SU-DHL-6 (cell line): ENCODE data around the gene ARSB.

Source experiments
- H2AFZ ChIP-seq: fragments of 200-600 bp; sonication (generic); 2 replicates; pipeline ENCODE4 v1.6.1; 2014; ENCODE audit warnings: low read depth, mild to moderate bottlenecking, moderate library complexity, mixed read lengths, antibody characterized with exemption, low read length; ENCODE audit not compliant: severe bottlenecking
- H3F3A ChIP-seq: fragments of 200-600 bp; shearing (Covaris generic); 2 replicates; pipeline ENCODE4 v1.6.0; 2016; ENCODE audit warnings: antibody characterized with exemption, mild to moderate bottlenecking; ENCODE audit not compliant: insufficient read depth
- H3K27ac ChIP-seq: fragments of 200-600 bp; sonication (generic); 2 replicates; pipeline ENCODE4 v1.5.1; 2016; ENCODE audit warnings: low read depth, mild to moderate bottlenecking, low read length, moderate library complexity, mixed read lengths
- H3K27me3 ChIP-seq: fragments of 200-600 bp; sonication (generic), shearing (Covaris generic); 2 replicates; pipeline ENCODE4 v1.6.0; 2014; ENCODE audit warnings: mild to moderate bottlenecking, low read length
- H3K36me3 ChIP-seq: fragments of 200-600 bp; sonication (generic); 2 replicates; pipeline ENCODE4 v1.6.1; 2014; ENCODE audit warnings: mild to moderate bottlenecking, low read length, mixed read lengths
- H3K4me2 ChIP-seq: fragments of 300-600, 200-600 bp; shearing (Covaris generic), sonication (generic); 2 replicates; pipeline ENCODE4 v1.6.0; 2014; ENCODE audit warnings: low read length, low read depth, mild to moderate bottlenecking; ENCODE audit not compliant: poor library complexity, severe bottlenecking
- H3K4me3 ChIP-seq: fragments of 200-600 bp; sonication (generic); 2 replicates; pipeline ENCODE4 v1.5.1; 2014; ENCODE audit warnings: antibody characterized with exemption, low read length, mild to moderate bottlenecking, mixed read lengths; ENCODE audit not compliant: insufficient read depth, poor library complexity, severe bottlenecking
- H3K79me2 ChIP-seq: fragments of 200-600 bp; sonication (generic); 2 replicates; pipeline ENCODE4 v1.6.1; 2014; ENCODE audit warnings: mild to moderate bottlenecking, low read length, moderate library complexity; ENCODE audit not compliant: insufficient read depth
- H3K9ac ChIP-seq: fragments of 200-600 bp; sonication (generic); 2 replicates; pipeline ENCODE4 v1.7.0; 2014; ENCODE audit warnings: mild to moderate bottlenecking, low read length
- H3K9me2 ChIP-seq: fragments of 200-600 bp; sonication (generic); replicated peaks from 2 replicates; pipeline ENCODE4 v1.6.1; 2014; ENCODE audit warnings: low read length; ENCODE audit not compliant: insufficient read depth
- H3K9me3 ChIP-seq: fragments of 200-600 bp; sonication (generic); 2 replicates; pipeline ENCODE4 v1.6.1; 2014; ENCODE audit warnings: low read length, mixed read lengths; ENCODE audit not compliant: insufficient read depth
- H4K20me1 ChIP-seq: fragments of 200-600 bp; sonication (generic); 2 replicates; pipeline ENCODE4 v1.6.1; 2014; ENCODE audit warnings: low read depth, mild to moderate bottlenecking, antibody characterized with exemption, low read length, moderate library complexity, mixed read lengths
- EZH2phosphoT487 ChIP-seq: fragments of 200-600 bp; sonication (generic), shearing (Covaris generic); conservative IDR thresholded peaks from 2 replicates; pipeline ENCODE4 v1.6.1; 2018; ENCODE audit warnings: mild to moderate bottlenecking, antibody characterized with exemption, low read length, moderate library complexity, mixed read lengths
- TF ChIP-seq, protein P1 (sequence below): fragments of 200-600 bp; sonication (generic); IDR thresholded peaks from one replicate; pipeline ENCODE4 v1.5.1; 2017; ENCODE audit warnings: antibody characterized with exemption, mild to moderate bottlenecking, low read length, moderate library complexity; ENCODE audit not compliant: insufficient read depth, poor library complexity, severe bottlenecking

ARSB gene

DNA sequence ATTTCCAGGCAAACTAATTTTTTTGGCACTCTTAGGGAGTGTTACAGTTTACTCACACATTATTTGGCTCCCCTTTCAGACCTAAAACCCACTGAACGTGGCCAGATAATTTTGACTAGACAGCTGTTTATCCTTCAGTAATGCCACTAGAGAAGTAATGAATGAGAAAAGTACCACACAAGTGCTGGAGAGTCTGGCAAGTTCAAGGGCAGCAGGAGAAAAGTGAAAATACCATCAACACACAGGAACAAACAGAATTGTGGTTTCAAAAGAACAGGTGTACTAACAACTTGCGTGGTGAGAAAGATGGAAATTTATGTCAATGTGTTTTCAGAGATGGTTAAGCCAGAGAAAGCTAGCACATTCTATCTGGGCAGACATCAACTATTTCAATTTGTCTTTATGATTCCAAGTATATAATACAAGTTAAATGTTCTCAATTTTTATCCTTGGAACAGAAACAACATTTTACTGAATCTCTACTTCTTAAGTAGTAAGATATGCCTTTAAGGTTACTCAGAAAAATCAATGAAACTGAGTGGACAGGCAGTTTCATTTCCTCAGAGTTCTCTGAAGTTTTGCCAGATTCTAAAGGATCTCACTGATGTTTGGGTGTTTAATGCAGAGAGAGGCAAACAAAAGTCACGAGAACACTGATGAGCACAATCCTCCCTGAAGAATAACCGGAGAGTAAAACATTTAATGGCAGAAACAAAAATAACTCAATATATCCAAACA, 91.0 kb downstream of the ARSB start:
- Histone ChIP-seq H2AFZ (no peak overlapping the region), H3K4me3 (no peak overlapping the region), H3K9me2 (no peaks in the 10 kb centered on the region), H3K4me2 (no peak overlapping the region), H3K9ac (no peak overlapping the region), H3F3A (peaks cover 2% of the 10 kb centered on the region; the same call in 1 of the 2 replicates), H3K9me3 (no peaks in the 10 kb centered on the region), H3K27me3 (no peaks in the 10 kb centered on the region), H3K27ac (no peak overlapping the region), H4K20me1 (no peaks in the 10 kb centered on the region), H3K79me2 (no peaks in the 10 kb centered on the region), H3K36me3 (no peaks in the 10 kb centered on the region)
- no peak for TF ChIP-seq EZH2phosphoT487
- TF ChIP-seq, protein P1, sequence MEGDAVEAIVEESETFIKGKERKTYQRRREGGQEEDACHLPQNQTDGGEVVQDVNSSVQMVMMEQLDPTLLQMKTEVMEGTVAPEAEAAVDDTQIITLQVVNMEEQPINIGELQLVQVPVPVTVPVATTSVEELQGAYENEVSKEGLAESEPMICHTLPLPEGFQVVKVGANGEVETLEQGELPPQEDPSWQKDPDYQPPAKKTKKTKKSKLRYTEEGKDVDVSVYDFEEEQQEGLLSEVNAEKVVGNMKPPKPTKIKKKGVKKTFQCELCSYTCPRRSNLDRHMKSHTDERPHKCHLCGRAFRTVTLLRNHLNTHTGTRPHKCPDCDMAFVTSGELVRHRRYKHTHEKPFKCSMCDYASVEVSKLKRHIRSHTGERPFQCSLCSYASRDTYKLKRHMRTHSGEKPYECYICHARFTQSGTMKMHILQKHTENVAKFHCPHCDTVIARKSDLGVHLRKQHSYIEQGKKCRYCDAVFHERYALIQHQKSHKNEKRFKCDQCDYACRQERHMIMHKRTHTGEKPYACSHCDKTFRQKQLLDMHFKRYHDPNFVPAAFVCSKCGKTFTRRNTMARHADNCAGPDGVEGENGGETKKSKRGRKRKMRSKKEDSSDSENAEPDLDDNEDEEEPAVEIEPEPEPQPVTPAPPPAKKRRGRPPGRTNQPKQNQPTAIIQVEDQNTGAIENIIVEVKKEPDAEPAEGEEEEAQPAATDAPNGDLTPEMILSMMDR = no peak

DNA sequence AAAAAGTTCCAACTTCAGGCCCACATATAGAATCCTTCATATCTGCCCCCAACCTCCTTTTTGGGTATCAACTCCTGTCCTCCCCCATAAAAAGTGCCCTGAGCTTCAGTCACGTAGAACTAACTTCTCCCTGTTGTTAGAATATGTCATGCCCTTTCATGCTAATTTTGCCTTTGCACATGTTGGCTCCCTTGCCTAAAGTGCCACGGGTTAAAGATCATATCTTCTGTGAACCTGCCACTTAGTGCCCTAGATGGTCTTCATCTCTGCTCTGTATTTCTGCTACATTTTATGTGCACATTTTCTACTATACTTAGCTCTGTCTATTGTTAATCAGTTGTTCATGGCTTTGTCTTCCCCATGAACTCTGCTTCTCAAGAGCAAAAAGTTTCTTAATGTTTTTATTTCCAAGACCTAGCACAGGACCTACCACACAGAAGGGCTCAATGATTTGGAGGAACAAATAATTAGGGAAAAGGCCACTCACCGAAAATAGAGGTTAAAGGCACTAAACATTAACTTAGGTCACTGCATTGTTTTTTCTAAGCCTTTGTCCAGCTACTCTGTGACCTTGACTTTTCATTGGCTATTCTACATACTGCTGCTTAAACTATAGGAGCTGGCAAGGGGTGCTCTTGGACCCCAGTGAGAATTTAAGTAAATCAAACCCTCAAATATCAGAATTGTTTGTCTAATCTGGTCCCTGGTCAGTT, 94.3 kb downstream of the ARSB start:
- Histone ChIP-seq H3K4me3 (no peak overlapping the region), H4K20me1 (no peaks in the 10 kb centered on the region), H3K9me3 (no peaks in the 10 kb centered on the region), H3K36me3 (no peaks in the 10 kb centered on the region), H2AFZ (no peak overlapping the region), H3K4me2 (no peak overlapping the region), H3K27ac (no peak overlapping the region), H3K9ac (no peak overlapping the region), H3K27me3 (no peaks in the 10 kb centered on the region), H3K9me2 (no peaks in the 10 kb centered on the region), H3F3A (peaks cover 15% of the 10 kb centered on the region; the same call in 1 of the 2 replicates), H3K79me2 (no peaks in the 10 kb centered on the region)
- TF ChIP-seq, protein P1 = no peak
- no peak for TF ChIP-seq EZH2phosphoT487

DNA sequence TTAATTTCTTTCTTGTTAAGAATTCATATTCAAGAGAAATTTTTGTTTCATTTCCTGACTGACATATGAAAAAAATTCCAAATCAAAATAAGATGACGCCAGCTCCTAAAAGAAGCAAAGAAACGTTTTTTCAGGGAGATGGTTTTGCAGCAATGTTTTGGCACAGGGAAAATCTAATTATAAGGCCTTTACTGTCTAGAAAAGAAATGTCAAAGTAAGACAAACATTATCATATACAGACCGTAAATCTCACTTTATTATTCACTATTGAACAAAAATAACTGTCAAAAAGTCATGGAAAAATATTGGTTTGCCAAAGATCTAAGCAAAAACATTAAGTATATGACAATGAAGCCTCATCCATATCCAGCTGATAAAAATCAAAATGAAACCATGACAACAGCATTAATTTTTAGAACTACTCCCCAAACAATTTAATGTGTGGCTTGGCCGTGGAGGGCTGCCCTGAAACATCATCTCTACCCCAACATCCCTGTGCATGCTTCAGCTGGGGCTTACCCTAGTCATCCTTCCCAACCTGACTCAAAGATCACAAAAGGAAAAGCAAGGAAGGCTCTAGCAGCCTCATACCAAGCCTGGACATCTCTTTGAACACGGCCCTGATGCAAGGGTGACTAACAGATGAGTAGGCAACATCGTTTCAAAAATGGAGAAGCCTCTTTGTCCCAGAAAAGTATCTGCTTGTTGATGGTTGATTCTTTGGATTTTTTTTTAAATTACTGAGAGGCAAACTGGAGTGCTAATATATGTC, 95.6 kb downstream of the ARSB start:
- H3K27ac ChIP-seq = no peak overlapping the region
- no peaks in the 10 kb centered on the region for H3K9me3 ChIP-seq
- H3K36me3 ChIP-seq = no peaks in the 10 kb centered on the region
- H3K9me2 ChIP-seq = no peaks in the 10 kb centered on the region
- H4K20me1 ChIP-seq = no peaks in the 10 kb centered on the region
- no peaks in the 10 kb centered on the region for H3K27me3 ChIP-seq
- no peak overlapping the region for H3K4me2 ChIP-seq
- H2AFZ ChIP-seq = no peak overlapping the region
- no peaks in the 10 kb centered on the region for H3K79me2 ChIP-seq
- no peak overlapping the region for H3K9ac ChIP-seq
- H3F3A ChIP-seq = peaks cover 15% of the 10 kb centered on the region; the same call in 1 of the 2 replicates
- TF ChIP-seq EZH2phosphoT487 = no peak
- TF ChIP-seq, protein P1 = no peak
- H3K4me3 ChIP-seq = no peak overlapping the region
